Measurements from ENCODE around the gene NPR3. TPM values are rescaled to one million over a fixed set of nuclear protein-coding genes. Genes with fewer than 3 reads are reported as not detected.
A peak's percentile ranks its signal among the peaks of the same experiment; 100 is the strongest.

Gene NPR3
- total RNA-seq, 1 experiment from 2014 or later: 2.2 TPM

- peaks cover 1% of the 10 kb centered on the region; the same call in 1 of the 2 replicates for H3F3A ChIP-seq (ENCODE audit: insufficient read depth, low read depth)
- H3K27me3 ChIP-seq (ENCODE audit: insufficient read depth, low read depth): peaks cover 62% of the 10 kb centered on the region
- no peak overlapping the region for H3K27ac ChIP-seq
- peaks cover 6% of the 10 kb centered on the region for H3K4me1 ChIP-seq (replicated peaks; ENCODE audit: insufficient read depth)
- intact Hi-C loops (cut with micrococcal nuclease; ENCODE audit: unreplicated experiment): no loop called here
- no peaks in the 10 kb centered on the region for H3K79me2 ChIP-seq (ENCODE audit: low read depth)
- ChIA-PET CTCF (no interaction called here), POLR2A (ENCODE audit: unreplicated experiment) (no interaction called here)
- H3K4me2 ChIP-seq: no peak overlapping the region
- no peaks in the 10 kb centered on the region for H3K9me2 ChIP-seq (ENCODE audit: insufficient read depth)
- DNase-seq: no peak
- H3K36me3 ChIP-seq (ENCODE audit: low read depth): no peaks in the 10 kb centered on the region
- no peak for TF ChIP-seq CTCF (conservative IDR thresholded peaks at IDR 0.05)
- no peak for TF ChIP-seq EZH2 (IDR thresholded peaks at IDR 0.05; ENCODE audit: low read depth)
- H3K9me3 ChIP-seq (ENCODE audit: insufficient read depth, low read depth): no peaks in the 10 kb centered on the region
- H4K20me1 ChIP-seq (ENCODE audit: insufficient read depth): no peaks in the 10 kb centered on the region
- no peak overlapping the region for H2AFZ ChIP-seq
- no peak overlapping the region for H3K4me3 ChIP-seq
- no TSS peak for BruUV-seq (replicated peaks)
These were observed 80.6 kb downstream of the NPR3 start for GRCh38 chr5:32791536-32792243.

GRCh38 chr5:32794086-32794485 lies 83.0 kb downstream of the NPR3 start:
- CTCF ChIA-PET: no interaction called here
- Histone ChIP-seq H3K4me2 (no peak overlapping the region), H3K27ac (no peak overlapping the region), H3K9me3 (ENCODE audit: insufficient read depth, low read depth) (no peaks in the 10 kb centered on the region), H3K27me3 (ENCODE audit: insufficient read depth, low read depth) (peaks cover 64% of the 10 kb centered on the region), H3K36me3 (ENCODE audit: low read depth) (no peaks in the 10 kb centered on the region), H3K4me1 (replicated peaks; ENCODE audit: insufficient read depth) (no peaks in the 10 kb centered on the region), H3K4me3 (no peak overlapping the region), H2AFZ (no peak overlapping the region), H3K9me2 (ENCODE audit: insufficient read depth) (no peaks in the 10 kb centered on the region), H3K79me2 (ENCODE audit: low read depth) (no peaks in the 10 kb centered on the region), H4K20me1 (ENCODE audit: insufficient read depth) (no peaks in the 10 kb centered on the region), H3F3A (ENCODE audit: insufficient read depth, low read depth) (no peaks in the 10 kb centered on the region)
- peak; percentile 63; the same call in 1 of the 2 replicates for TF ChIP-seq CTCF (conservative IDR thresholded peaks at IDR 0.05)
- TF ChIP-seq EZH2 (IDR thresholded peaks at IDR 0.05; ENCODE audit: low read depth): no peak
- POLR2A ChIA-PET (ENCODE audit: unreplicated experiment): no interaction called here
- peak in 1 of 2 experiments; percentile 30 for DNase-seq
- no TSS peak for BruUV-seq (replicated peaks)
- intact Hi-C loops (cut with micrococcal nuclease; ENCODE audit: unreplicated experiment): no loop called here

GRCh38 chr5:32802764-32803163 lies 91.6 kb downstream of the NPR3 start:
- ChIA-PET POLR2A (ENCODE audit: unreplicated experiment) (no interaction called here), CTCF (no interaction called here)
- TF ChIP-seq EZH2 (IDR thresholded peaks at IDR 0.05; ENCODE audit: low read depth) (no peak), CTCF (conservative IDR thresholded peaks at IDR 0.05) (no peak)
- Histone ChIP-seq H3K4me1 (replicated peaks; ENCODE audit: insufficient read depth) (peaks cover 11% of the 10 kb centered on the region), H3K9me3 (ENCODE audit: insufficient read depth, low read depth) (peaks cover 11% of the 10 kb centered on the region; the same call in 1 of the 2 replicates), H3F3A (ENCODE audit: insufficient read depth, low read depth) (0 out of 2 replicates have a peak, but pooled peaks cover 4% of the 10 kb centered on the region), H3K27me3 (ENCODE audit: insufficient read depth, low read depth) (peaks cover 18% of the 10 kb centered on the region), H4K20me1 (ENCODE audit: insufficient read depth) (no peaks in the 10 kb centered on the region), H3K79me2 (ENCODE audit: low read depth) (no peaks in the 10 kb centered on the region), H3K27ac (no peak overlapping the region), H3K36me3 (ENCODE audit: low read depth) (no peaks in the 10 kb centered on the region), H2AFZ (no peak overlapping the region), H3K4me3 (no peak overlapping the region), H3K4me2 (no peak overlapping the region), H3K9me2 (ENCODE audit: insufficient read depth) (no peaks in the 10 kb centered on the region; the same call in 1 of the 2 replicates)
- intact Hi-C loops (cut with micrococcal nuclease; ENCODE audit: unreplicated experiment): no loop called here
- BruUV-seq (replicated peaks): no TSS peak
- no peak for DNase-seq
